Breast epithelium (tissue), 4 donors: ENCODE results near the gene DNMT3A. TPM values are rescaled to one million over a fixed set of nuclear protein-coding genes. Genes with fewer than 3 reads are reported as not detected.

ENCODE experiments used
- DNase-seq, 2 donors: peaks; one replicate each; pipeline ENCODE4 v3.0.0-alpha.2; 2019; ENCODE audit warnings: low spot score in 2 of 2
- H3K27ac ChIP-seq, 2 donors: fragments of 200-600 bp; sonication (generic) in 1 of 2; one replicate each; pipeline ENCODE4 v1.5.1; 2016 to 2019; ENCODE audit warnings: mild to moderate bottlenecking in 1 of 2
- H3K27me3 ChIP-seq, 2 donors: fragments of 200-600 bp; sonication (generic) in 1 of 2; one replicate each; pipeline versions ENCODE4 v1.5.1 to v1.6.0; 2017 to 2019; ENCODE audit warnings: control low read depth in 1 of 2, mild to moderate bottlenecking in 1 of 2
- H3K36me3 ChIP-seq: fragments of 200-600 bp; one replicate; pipeline ENCODE4 v1.5.1; 2019
- H3K4me1 ChIP-seq, 2 donors: fragments of 200-600 bp; sonication (generic); one replicate each; pipeline ENCODE4 v1.5.1; 2016 to 2019; ENCODE audit warnings: control low read depth in 1 of 2
- H3K4me3 ChIP-seq, 3 donors: fragments of 200-600 bp; sonication (generic); 1 replicate in 2 of 3; 2 replicates in 1 of 3; pipeline ENCODE4 v1.5.1; 2016 to 2019; ENCODE audit warnings: mild to moderate bottlenecking in 3 of 3, moderate library complexity in 2 of 3
- H3K9me3 ChIP-seq, 2 donors: fragments of 200-600 bp; sonication (generic) in 1 of 2; one replicate each; pipeline ENCODE4 v1.5.1; 2016 to 2019; ENCODE audit warnings: control low read depth in 1 of 2
- POLR2A ChIP-seq: fragments of 450-650 bp; IDR thresholded peaks from one replicate; pipeline ENCODE4 v1.6.1; 2016; ENCODE audit warnings: antibody characterized with exemption, mild to moderate bottlenecking, moderate library complexity
- POLR2AphosphoS5 ChIP-seq, 3 donors: sonication (generic); formaldehyde crosslinking; IDR thresholded peaks; one replicate each; pipeline ENCODE4 v1.6.1; 2017; ENCODE audit warnings: antibody characterized with exemption in 3 of 3
- intact Hi-C: fragments of 100-400 bp; cut with DNase I; formaldehyde crosslinking; loops from one replicate; pipeline ENCODE4 v1.15.1; 2023; ENCODE audit warnings: low total_unique reads
- total RNA-seq, 3 donors: library from RNA; depleted of rRNA; stranded (reverse); fragments of >200 nt; gene quantifications; one replicate each; pipeline ENCODE4 v1.1.0, GENCODE V29; 2016
- TF ChIP-seq, protein P1 (sequence below), 3 donors: fragments of 450-650 bp; IDR thresholded peaks; one replicate each; pipeline ENCODE4 v1.5.1; 2016 to 2017; ENCODE audit warnings: antibody characterized with exemption in 3 of 3, mild to moderate bottlenecking in 3 of 3, moderate library complexity in 3 of 3

Gene DNMT3A
- total RNA-seq, 3 donors from 2014 or later: 8.2 to 21.7 (median 20.0) TPM

DNA sequence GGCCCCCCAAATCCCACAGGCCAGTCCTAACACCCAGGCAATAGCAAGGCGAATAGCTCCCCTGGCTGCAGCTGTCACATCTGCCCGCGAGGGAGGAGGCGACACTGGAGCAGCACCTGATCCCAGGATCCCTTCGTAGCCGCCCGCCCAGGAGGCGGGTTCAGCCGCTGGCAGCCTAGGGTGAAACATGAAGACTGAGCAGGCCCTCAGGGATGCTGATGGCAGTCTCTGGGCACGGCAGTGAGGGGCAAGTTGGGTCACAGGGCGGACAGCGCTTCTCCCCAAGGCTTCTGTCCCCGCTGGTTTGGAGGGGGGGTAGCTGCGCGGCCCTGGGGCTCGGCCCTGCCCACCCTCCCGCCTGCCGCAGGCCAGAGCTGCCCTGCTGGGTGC lies 1.9 kb downstream of the DNMT3A start:
- H3K9me3 ChIP-seq: no peaks in the 10 kb centered on the region
- peak in 1 of 2 donors; percentile 42 for DNase-seq
- H3K4me1 ChIP-seq: peaks cover 0 to 5% of the 10 kb centered on the region in 2 donors
- peak overlapping the region; percentile 61 to 91 for H3K27ac ChIP-seq
- H3K4me3 ChIP-seq: peak overlapping the region; percentile 63 to 81 (median 75)
- H3K36me3 ChIP-seq: no peaks in the 10 kb centered on the region
- TF ChIP-seq, protein P1, sequence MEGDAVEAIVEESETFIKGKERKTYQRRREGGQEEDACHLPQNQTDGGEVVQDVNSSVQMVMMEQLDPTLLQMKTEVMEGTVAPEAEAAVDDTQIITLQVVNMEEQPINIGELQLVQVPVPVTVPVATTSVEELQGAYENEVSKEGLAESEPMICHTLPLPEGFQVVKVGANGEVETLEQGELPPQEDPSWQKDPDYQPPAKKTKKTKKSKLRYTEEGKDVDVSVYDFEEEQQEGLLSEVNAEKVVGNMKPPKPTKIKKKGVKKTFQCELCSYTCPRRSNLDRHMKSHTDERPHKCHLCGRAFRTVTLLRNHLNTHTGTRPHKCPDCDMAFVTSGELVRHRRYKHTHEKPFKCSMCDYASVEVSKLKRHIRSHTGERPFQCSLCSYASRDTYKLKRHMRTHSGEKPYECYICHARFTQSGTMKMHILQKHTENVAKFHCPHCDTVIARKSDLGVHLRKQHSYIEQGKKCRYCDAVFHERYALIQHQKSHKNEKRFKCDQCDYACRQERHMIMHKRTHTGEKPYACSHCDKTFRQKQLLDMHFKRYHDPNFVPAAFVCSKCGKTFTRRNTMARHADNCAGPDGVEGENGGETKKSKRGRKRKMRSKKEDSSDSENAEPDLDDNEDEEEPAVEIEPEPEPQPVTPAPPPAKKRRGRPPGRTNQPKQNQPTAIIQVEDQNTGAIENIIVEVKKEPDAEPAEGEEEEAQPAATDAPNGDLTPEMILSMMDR (IDR thresholded peaks at IDR 0.05): no peak
- TF ChIP-seq POLR2AphosphoS5 (IDR thresholded peaks at IDR 0.05): peak in 2 of 3 donors; percentile 38 to 54
- no peaks in the 10 kb centered on the region for H3K27me3 ChIP-seq
- intact Hi-C loops: no loop called here

DNA sequence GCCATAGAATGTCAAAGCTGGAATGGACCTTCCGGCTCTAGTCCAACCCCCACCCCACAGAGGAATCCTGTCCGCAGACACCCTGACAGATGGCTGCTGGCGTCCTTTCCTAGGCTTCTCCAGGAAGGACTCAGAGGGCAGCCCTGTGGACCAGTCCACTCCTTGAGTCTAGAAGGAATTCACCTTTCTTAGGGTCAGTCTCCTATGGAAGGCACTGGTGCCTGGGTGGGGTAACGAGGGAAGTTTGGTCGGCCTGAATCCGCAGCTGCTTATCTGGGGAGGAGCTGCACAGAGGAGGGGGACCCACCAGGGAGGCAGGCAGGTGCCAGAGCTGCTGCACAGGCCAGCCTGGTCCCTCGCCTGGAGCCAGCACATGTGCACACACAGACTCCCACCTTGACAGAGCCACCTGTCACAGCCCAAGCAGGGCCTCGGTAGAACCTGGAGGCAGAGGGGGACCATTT lies 2.5 kb downstream of the DNMT3A start:
- no peak for DNase-seq
- no peaks in the 10 kb centered on the region for H3K27me3 ChIP-seq
- intact Hi-C loops: no loop called here
- H3K36me3 ChIP-seq: no peaks in the 10 kb centered on the region
- H3K4me3 ChIP-seq: peak overlapping the region in 1 of 3 donors; percentile 81
- peak overlapping the region in 1 of 2 donors; percentile 91 for H3K27ac ChIP-seq
- H3K9me3 ChIP-seq: no peaks in the 10 kb centered on the region
- H3K4me1 ChIP-seq: peaks cover 0 to 5% of the 10 kb centered on the region in 2 donors
- TF ChIP-seq POLR2AphosphoS5 (IDR thresholded peaks at IDR 0.05): no peak
- TF ChIP-seq, protein P1 (IDR thresholded peaks at IDR 0.05): no peak
- TF ChIP-seq POLR2A: no peak

DNA sequence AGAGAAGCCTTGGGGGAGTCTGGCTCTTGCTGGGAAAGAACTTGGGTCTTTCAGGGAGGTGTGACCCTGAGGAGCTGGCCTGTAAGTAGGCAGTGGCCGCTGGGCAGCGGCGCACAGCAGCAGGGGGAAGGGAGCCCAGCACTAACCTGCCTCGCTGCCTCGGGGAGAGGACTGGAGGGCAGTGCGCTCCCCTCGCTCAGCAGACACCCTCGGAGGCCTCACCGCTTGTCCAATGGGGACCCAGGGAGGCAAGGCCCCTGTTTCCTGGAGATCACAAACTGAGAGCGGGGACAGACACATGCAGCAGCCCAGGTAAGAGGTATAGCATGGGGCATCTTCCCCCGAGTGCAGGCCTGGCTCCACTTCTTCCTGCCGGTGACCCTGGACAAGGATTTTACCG lies 3.3 kb downstream of the DNMT3A start:
- no peak for DNase-seq
- Histone ChIP-seq H3K9me3 (no peaks in the 10 kb centered on the region), H3K27me3 (no peaks in the 10 kb centered on the region), H3K4me1 (peaks cover 0 to 5% of the 10 kb centered on the region in 2 donors), H3K36me3 (no peaks in the 10 kb centered on the region), H3K4me3 (no peak overlapping the region), H3K27ac (no peak overlapping the region)
- intact Hi-C loops: no loop called here
- TF ChIP-seq POLR2A (no peak), POLR2AphosphoS5 (IDR thresholded peaks at IDR 0.05) (no peak)
- TF ChIP-seq, protein P1 (IDR thresholded peaks at IDR 0.05): no peak

DNA sequence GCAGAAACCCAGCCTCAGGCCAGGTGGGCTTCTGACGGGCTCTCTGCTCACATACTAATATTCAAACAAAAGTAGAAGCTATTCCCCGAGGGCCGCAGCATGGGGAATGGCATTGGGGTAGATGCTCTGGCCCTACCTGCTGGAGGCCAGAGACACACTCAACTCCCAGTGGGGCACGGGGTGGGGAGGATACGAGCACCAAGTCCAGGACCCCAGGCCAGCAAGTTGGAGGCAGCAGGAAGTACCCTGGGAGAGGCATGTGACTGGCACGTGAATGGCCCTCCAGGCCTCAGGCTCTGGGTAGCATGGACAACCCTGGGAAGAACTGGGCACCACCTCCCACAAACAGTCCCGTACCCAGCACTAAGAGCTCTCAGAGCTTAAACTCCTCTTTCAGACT lies 3.8 kb downstream of the DNMT3A start:
- no peak for DNase-seq
- no peak for TF ChIP-seq POLR2A
- no peak for TF ChIP-seq POLR2AphosphoS5 (IDR thresholded peaks at IDR 0.05)
- TF ChIP-seq, protein P1 (IDR thresholded peaks at IDR 0.05): no peak
- no peaks in the 10 kb centered on the region for H3K9me3 ChIP-seq
- intact Hi-C loops: no loop called here
- no peaks in the 10 kb centered on the region for H3K27me3 ChIP-seq
- peak overlapping the region in 1 of 2 donors; percentile 25 for H3K27ac ChIP-seq
- no peaks in the 10 kb centered on the region for H3K36me3 ChIP-seq
- no peak overlapping the region for H3K4me3 ChIP-seq
- peaks cover 1 to 5% of the 10 kb centered on the region in 2 donors for H3K4me1 ChIP-seq

DNA sequence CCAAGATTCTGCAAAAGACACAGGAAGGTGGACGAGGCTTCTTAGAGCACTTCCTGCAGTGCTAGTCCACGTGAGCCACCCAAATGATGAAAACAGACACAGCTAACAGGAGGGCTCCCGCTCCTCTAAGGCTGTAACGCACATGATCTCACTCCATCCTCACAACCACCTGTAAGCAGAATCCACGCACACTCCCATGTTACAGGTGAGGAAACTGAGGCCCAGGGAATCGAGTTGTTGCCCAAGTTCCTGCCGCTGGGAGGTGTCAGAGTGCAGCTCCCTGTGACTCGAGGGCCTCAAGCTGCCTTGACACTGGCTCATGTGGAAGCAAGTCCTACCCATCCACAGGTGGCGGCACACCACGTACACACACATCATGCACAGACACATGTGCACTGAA lies 4.4 kb downstream of the DNMT3A start:
- peaks cover 5 to 7% of the 10 kb centered on the region in 2 donors for H3K4me1 ChIP-seq
- H3K27me3 ChIP-seq: no peaks in the 10 kb centered on the region
- H3K4me3 ChIP-seq: no peak overlapping the region
- H3K27ac ChIP-seq: no peak overlapping the region
- intact Hi-C loops: no loop called here
- TF ChIP-seq POLR2A: no peak
- TF ChIP-seq, protein P1 (IDR thresholded peaks at IDR 0.05): no peak
- TF ChIP-seq POLR2AphosphoS5 (IDR thresholded peaks at IDR 0.05): no peak
- no peaks in the 10 kb centered on the region for H3K9me3 ChIP-seq
- H3K36me3 ChIP-seq: no peaks in the 10 kb centered on the region
- no peak for DNase-seq
